Activated CD8-positive, alpha-beta T cell treated with anti-CD3 and anti-CD28 coated beads for 36 hours (primary cell): ENCODE measurements around the gene CIROP. TPM values are rescaled to one million over a fixed set of nuclear protein-coding genes. Genes with fewer than 3 reads are reported as not detected.

Source experiments
- ATAC-seq: fragments of 200-7000 bp; cut with Tn5 transposase; one replicate; pipeline ENCODE4 v1.10.0; 2021; ENCODE audit warnings: mild to moderate bottlenecking, moderate library complexity
- CTCF ChIA-PET: fragments of 350-600 bp; sonication (Branson Sonifier 250); formaldehyde crosslinking; loops from one replicate; lab custom pipeline; 2021; ENCODE audit warnings: antibody characterized with exemption; lab: Charles Lee
- POLR2A ChIA-PET: fragments of 350-600 bp; sonication (Branson Sonifier 250); formaldehyde crosslinking; loops from one replicate; lab custom pipeline; 2021; ENCODE audit warnings: antibody characterized with exemption; lab: Charles Lee
- DNase-seq: peaks from one replicate; pipeline ENCODE4 v3.0.0-alpha.2; 2020
- H3K27ac Mint-ChIP-seq: one replicate; pipeline ENCODE4 v1.8.0; 2021; ENCODE audit warnings: mild to moderate bottlenecking, mixed read lengths
- H3K27me3 Mint-ChIP-seq: one replicate; pipeline ENCODE4 v1.8.0; 2021; ENCODE audit warnings: mixed read lengths
- H3K36me3 Mint-ChIP-seq: one replicate; pipeline ENCODE4 v1.8.0; 2021; ENCODE audit warnings: low read depth, mixed read lengths
- H3K4me1 Mint-ChIP-seq: one replicate; pipeline ENCODE4 v1.8.0; 2021; ENCODE audit warnings: low read depth, mixed read lengths
- H3K4me3 Mint-ChIP-seq: one replicate; pipeline ENCODE4 v1.8.0; 2021; ENCODE audit warnings: mild to moderate bottlenecking, moderate library complexity, mixed read lengths
- H3K9me3 Mint-ChIP-seq: one replicate; pipeline ENCODE4 v1.8.0; 2021; ENCODE audit warnings: mixed read lengths
- intact Hi-C: fragments of 100-400 bp; cut with micrococcal nuclease; formaldehyde crosslinking; loops from one replicate; pipeline ENCODE4 v1.10.0; 2022
- total RNA-seq, 2 experiments: library from RNA; stranded (reverse); gene quantifications; one replicate each; pipeline ENCODE4 v1.2.3, GENCODE V29; 2021
- TF ChIP-seq, protein P1 (sequence below): fragments of 200-600 bp; IDR thresholded peaks from one replicate; pipeline ENCODE4 v1.8.0; 2022; ENCODE audit warnings: antibody characterized with exemption, mild to moderate bottlenecking

Gene CIROP
- total RNA-seq, 2 experiments from 2014 or later, result not detected

DNA sequence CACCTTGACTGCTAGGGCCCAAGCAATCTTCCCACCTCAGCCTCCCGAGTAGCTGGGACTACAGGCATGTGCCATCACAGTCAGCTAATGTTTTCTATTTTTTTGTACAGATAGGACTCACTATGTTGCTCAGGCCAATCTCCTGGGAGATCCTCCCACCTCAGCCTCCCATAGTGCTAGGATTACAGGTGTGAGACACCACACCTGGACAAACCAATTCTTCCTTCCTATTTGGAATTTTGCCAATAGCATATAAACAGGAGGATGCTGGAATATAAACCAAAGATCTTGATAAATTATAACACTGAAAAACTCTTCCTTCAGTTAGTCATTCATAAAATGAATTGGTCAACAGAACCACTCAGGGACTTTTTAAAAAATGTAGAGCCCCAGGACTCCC lies 18.2 kb downstream of the CIROP start:
- DNase-seq (no peak), ATAC-seq (no peak)
- intact Hi-C loops, result no loop called here
- Mint-ChIP-seq H3K36me3 (peaks cover 35% of the 10 kb centered on the region), H3K9me3 (no peaks in the 10 kb centered on the region), H3K4me1 (peaks cover 34% of the 10 kb centered on the region), H3K27ac (peak overlapping the region; percentile 22), H3K27me3 (no peaks in the 10 kb centered on the region), H3K4me3 (no peak overlapping the region)
- CTCF ChIA-PET, result interaction anchor here (1.9 to 8.6 kb wide), 5 partner anchors 8 to 34 kb away, joined by 5 to 84 read pairs (median 12); partner anchors contain the start of genes ACIN1, C14orf119 and CDH24
- TF ChIP-seq, protein P1, sequence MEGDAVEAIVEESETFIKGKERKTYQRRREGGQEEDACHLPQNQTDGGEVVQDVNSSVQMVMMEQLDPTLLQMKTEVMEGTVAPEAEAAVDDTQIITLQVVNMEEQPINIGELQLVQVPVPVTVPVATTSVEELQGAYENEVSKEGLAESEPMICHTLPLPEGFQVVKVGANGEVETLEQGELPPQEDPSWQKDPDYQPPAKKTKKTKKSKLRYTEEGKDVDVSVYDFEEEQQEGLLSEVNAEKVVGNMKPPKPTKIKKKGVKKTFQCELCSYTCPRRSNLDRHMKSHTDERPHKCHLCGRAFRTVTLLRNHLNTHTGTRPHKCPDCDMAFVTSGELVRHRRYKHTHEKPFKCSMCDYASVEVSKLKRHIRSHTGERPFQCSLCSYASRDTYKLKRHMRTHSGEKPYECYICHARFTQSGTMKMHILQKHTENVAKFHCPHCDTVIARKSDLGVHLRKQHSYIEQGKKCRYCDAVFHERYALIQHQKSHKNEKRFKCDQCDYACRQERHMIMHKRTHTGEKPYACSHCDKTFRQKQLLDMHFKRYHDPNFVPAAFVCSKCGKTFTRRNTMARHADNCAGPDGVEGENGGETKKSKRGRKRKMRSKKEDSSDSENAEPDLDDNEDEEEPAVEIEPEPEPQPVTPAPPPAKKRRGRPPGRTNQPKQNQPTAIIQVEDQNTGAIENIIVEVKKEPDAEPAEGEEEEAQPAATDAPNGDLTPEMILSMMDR, result no peak
- POLR2A ChIA-PET, result interaction anchor here (1.0 to 2.8 kb wide), 3 partner anchors 8 to 27 kb away, joined by 3 to 13 read pairs (median 8); partner anchors contain the start of genes ACIN1 and C14orf119

DNA sequence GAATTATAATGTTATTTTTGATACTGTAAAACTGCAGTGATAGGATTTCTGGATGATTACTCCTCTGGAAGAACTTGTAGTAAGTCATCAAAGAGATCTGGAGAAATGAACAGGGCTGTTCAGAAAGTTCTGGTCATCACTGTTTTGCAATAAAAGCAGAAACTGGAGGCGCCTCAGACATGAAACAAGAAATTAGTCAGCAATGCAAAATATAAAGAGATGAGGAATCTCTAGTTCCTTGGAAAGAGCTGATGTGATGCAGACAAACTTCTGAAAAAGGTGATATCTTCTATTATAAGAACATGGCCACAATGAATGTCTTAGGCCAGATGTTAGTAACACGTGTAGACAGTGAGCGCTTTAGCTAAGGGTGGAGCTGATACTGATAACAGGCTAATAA lies 19.3 kb downstream of the CIROP start:
- ChIA-PET POLR2A (interaction anchor here (1.0 to 2.8 kb wide), 3 partner anchors 9 to 28 kb away, joined by 3 to 13 read pairs (median 3); partner anchors contain the start of genes ACIN1 and C14orf119), CTCF (interaction anchor here (0.8 to 8.6 kb wide), 6 partner anchors 8 to 35 kb away, joined by 3 to 84 read pairs (median 12); partner anchors contain the start of genes ACIN1, C14orf119 and CDH24)
- H3K4me1 Mint-ChIP-seq, result peaks cover 32% of the 10 kb centered on the region
- H3K36me3 Mint-ChIP-seq, result peaks cover 34% of the 10 kb centered on the region
- peak; percentile 30 for ATAC-seq
- H3K9me3 Mint-ChIP-seq, result no peaks in the 10 kb centered on the region
- DNase-seq, result no peak
- intact Hi-C loops, result no loop called here
- no peaks in the 10 kb centered on the region for H3K27me3 Mint-ChIP-seq
- H3K4me3 Mint-ChIP-seq, result no peak overlapping the region
- TF ChIP-seq, protein P1, result no peak
- H3K27ac Mint-ChIP-seq, result peak overlapping the region; percentile 75

GRCh38 chr14:23080474-23080873 lies 24.3 kb downstream of the CIROP start:
- Mint-ChIP-seq H3K4me3 (no peak overlapping the region), H3K36me3 (peaks cover 39% of the 10 kb centered on the region)
- POLR2A ChIA-PET, result interaction anchor here (1.2 to 1.7 kb wide), 2 partner anchors 9 to 14 kb away, joined by 5 to 7 read pairs; partner anchors contain the start of gene ACIN1

GRCh38 chr14:23079716-23080115 lies 25.1 kb downstream of the CIROP start:
- Mint-ChIP-seq H3K36me3 (peaks cover 37% of the 10 kb centered on the region), H3K9me3 (no peaks in the 10 kb centered on the region), H3K4me3 (no peak overlapping the region), H3K27ac (peak overlapping the region; percentile 17), H3K27me3 (no peaks in the 10 kb centered on the region), H3K4me1 (peaks cover 8% of the 10 kb centered on the region)
- POLR2A ChIA-PET, result no interaction called here
- ATAC-seq (no peak), DNase-seq (no peak)
- intact Hi-C loops, result no loop called here
- CTCF ChIA-PET, result interaction anchor here (0.9 to 4.9 kb wide), 5 partner anchors 8 to 149 kb away, joined by 3 to 29 read pairs (median 4); no protein-coding TSS in a partner anchor
- TF ChIP-seq, protein P1, result no peak

More at GRCh38 chr14:23080474-23080873, 24.3 kb downstream of the CIROP start:
- TF ChIP-seq, protein P1, result no peak
- DNase-seq (no peak), ATAC-seq (no peak)
- CTCF ChIA-PET, result interaction anchor here (0.9 to 4.9 kb wide), 6 partner anchors 9 to 150 kb away, joined by 3 to 29 read pairs (median 4); partner anchors contain the start of gene ACIN1
- H3K9me3 Mint-ChIP-seq, result no peaks in the 10 kb centered on the region
- intact Hi-C loops, result no loop called here
- H3K27ac Mint-ChIP-seq, result peak overlapping the region; percentile 17
- no peaks in the 10 kb centered on the region for H3K27me3 Mint-ChIP-seq
- peaks cover 11% of the 10 kb centered on the region for H3K4me1 Mint-ChIP-seq

- H3K4me3 Mint-ChIP-seq, result no peak overlapping the region
- H3K36me3 Mint-ChIP-seq, result peaks cover 35% of the 10 kb centered on the region
- peak overlapping the region; percentile 38 for H3K27ac Mint-ChIP-seq
- ChIA-PET POLR2A (interaction anchor here (2.2 kb wide), 1 partner anchor 16 kb away, joined by 12 read pairs; the partner anchor contains the start of genes ACIN1 and C14orf119), CTCF (interaction anchor here (0.7 to 9.8 kb wide), 10 partner anchors 10 to 107 kb away, joined by 3 to 196 read pairs (median 34); partner anchors contain the start of genes ACIN1, AJUBA, C14orf119 and CDH24)
- H3K9me3 Mint-ChIP-seq, result no peaks in the 10 kb centered on the region
- intact Hi-C loops, result no loop called here
- TF ChIP-seq, protein P1, result no peak
- H3K27me3 Mint-ChIP-seq, result no peaks in the 10 kb centered on the region
- DNase-seq, result no peak
- H3K4me1 Mint-ChIP-seq, result peaks cover 5% of the 10 kb centered on the region
- ATAC-seq, result peak; percentile 37
These were observed 26.1 kb downstream of the CIROP start for GRCh38 chr14:23078692-23079116.
